Heart left ventricle (tissue), 16 donors: ENCODE results near the gene DUSP7. TPM values are rescaled to one million over a fixed set of nuclear protein-coding genes. Genes with fewer than 3 reads are reported as not detected.

Experiments used
- ATAC-seq, 4 donors: fragments of 200-7000 bp; cut with Tn5 transposase; one replicate each; pipeline ENCODE4 v1.9.1; 2020 to 2022; ENCODE audit warnings: moderate library complexity in 4 of 4, mild to moderate bottlenecking in 3 of 4, moderate number of reproducible peaks in 1 of 4
- DNase-seq, 5 donors: peaks; one replicate each; pipeline ENCODE4 v3.0.0-alpha.2; 2020
- H3K27ac ChIP-seq, 12 donors: fragments of 200-600 bp; sonication (generic) in 4 of 12; one replicate each; pipeline versions ENCODE4 v1.5.0 to v1.8.0; 2016 to 2022; ENCODE audit warnings: mild to moderate bottlenecking in 2 of 12
- H3K27me3 ChIP-seq, 9 donors: fragments of 200-600 bp; sonication (generic) in 2 of 9; one replicate each; pipeline versions ENCODE4 v1.5.1 to v1.8.0; 2016 to 2022; ENCODE audit warnings: mild to moderate bottlenecking in 3 of 9
- H3K36me3 ChIP-seq, 9 donors: fragments of 200-600 bp; sonication (generic) in 2 of 9; one replicate each; pipeline versions ENCODE4 v1.5.0 to v1.8.0; 2018 to 2022; ENCODE audit warnings: mild to moderate bottlenecking in 2 of 9
- H3K4me1 ChIP-seq, 12 donors: fragments of 200-600 bp; sonication (generic) in 4 of 12; one replicate each; pipeline versions ENCODE4 v1.5.0 to v1.8.0; 2016 to 2022; ENCODE audit warnings: mild to moderate bottlenecking in 3 of 12
- H3K4me3 ChIP-seq, 12 donors: fragments of 200-600 bp; sonication (generic) in 4 of 12; one replicate each; pipeline versions ENCODE4 v1.5.0 to v1.8.0; 2017 to 2022; ENCODE audit warnings: mild to moderate bottlenecking in 9 of 12, moderate library complexity in 4 of 12
- H3K9me3 ChIP-seq, 12 donors: fragments of 200-600 bp; sonication (generic) in 4 of 12; one replicate each; pipeline versions ENCODE4 v1.5.0 to v1.8.0; 2016 to 2022; ENCODE audit warnings: mild to moderate bottlenecking in 1 of 12
- POLR2A ChIP-seq, 2 donors: fragments of 450-650 bp; IDR thresholded peaks; one replicate each; pipeline ENCODE4 v1.6.1; 2017; ENCODE audit warnings: antibody characterized with exemption in 2 of 2, mild to moderate bottlenecking in 2 of 2, moderate library complexity in 2 of 2
- WGBS, 4 donors: extraction: QIAGEN DNeasy Blood & Tissue Kit in 2 of 4; methylation state at CpG; one replicate each; pipeline versions ENCODE4 v1.1.5 to v1.1.7; 2013 to 2018; 5-methylcytosine and 5-hydroxymethylcytosine counted together
- intact Hi-C, 10 donors: fragments of 100-400 bp; cut with DNase I; formaldehyde crosslinking; loops; one replicate each; pipeline versions ENCODE4 v1.11.1 to v1.14.2; 2022
- polyA plus RNA-seq, 2 donors: library from polyadenylated mRNA; stranded (reverse); fragments of 200-250 nt; gene quantifications; one replicate each; pipeline ENCODE4 v1.2.3, GENCODE V29; 2013
- total RNA-seq, 9 donors: library from RNA; depleted of rRNA in 2 of 9; stranded (reverse); fragments of >200 nt in 2 of 9; fragmentation: NEBNext Ultra II Directional in 3 of 9; extraction: Animal tissue kit (Norgen Biotek cat#: 25700) in 3 of 9; gene quantifications; one replicate each; pipeline versions ENCODE4 v1.1.0 to v1.2.4, GENCODE V29; 2016 to 2023
- TF ChIP-seq, protein P1 (sequence below), 12 donors: fragments of 200-600 bp; sonication (generic) in 4 of 12; IDR thresholded peaks; one replicate each; pipeline versions ENCODE4 v1.5.0 to v1.8.0; 2018 to 2022; ENCODE audit warnings: antibody characterized with exemption in 12 of 12, mild to moderate bottlenecking in 5 of 12
- donor health status: ischemic (EF 13 %, LVEDD 7.1; RV severe dilation, severe dysfunction).
- donor health status: healthy with polysubstance abuse.
- donor health status: DM: no; HTN: yes; CAD: no.
- donor health status: DM: no; HTN: no; CAD: no.
- donor health status: ischemic (EF 25% LVEDD 6.9; RV normal size, moderate dysfunction).
- donor health status: ischemic (EF 25% LVEDD 5.7; RV mildly dilated, moderate dysfunction).
- donor health status: healthy.
- donor health status: DM: yes; HTN: yes; CAD: no.
- donor health status: ischemic (EF 35%, LVEDD 5.7; RV mildly dilated, moderate dysfunction).
- donor health status: nonischemic (EF 11% LVEDD 7.7; RV severe dilation, severe dysfunction).
- donor health status: DM: yes; HTN: yes; CAD: no.
- donor health status: PGD.
- donor health status: ischemic (EF 29% LVEDD 5.4; RV normal size, mild dysfunction).
- donor health status: nonischemic (EF 23%, LVEDD 6.1; RV moderate dilation, normal function).

DUSP7 gene
- total and polyA plus RNA-seq, 11 donors, result 9.2 to 33.2 (median 20.7) TPM

DNA sequence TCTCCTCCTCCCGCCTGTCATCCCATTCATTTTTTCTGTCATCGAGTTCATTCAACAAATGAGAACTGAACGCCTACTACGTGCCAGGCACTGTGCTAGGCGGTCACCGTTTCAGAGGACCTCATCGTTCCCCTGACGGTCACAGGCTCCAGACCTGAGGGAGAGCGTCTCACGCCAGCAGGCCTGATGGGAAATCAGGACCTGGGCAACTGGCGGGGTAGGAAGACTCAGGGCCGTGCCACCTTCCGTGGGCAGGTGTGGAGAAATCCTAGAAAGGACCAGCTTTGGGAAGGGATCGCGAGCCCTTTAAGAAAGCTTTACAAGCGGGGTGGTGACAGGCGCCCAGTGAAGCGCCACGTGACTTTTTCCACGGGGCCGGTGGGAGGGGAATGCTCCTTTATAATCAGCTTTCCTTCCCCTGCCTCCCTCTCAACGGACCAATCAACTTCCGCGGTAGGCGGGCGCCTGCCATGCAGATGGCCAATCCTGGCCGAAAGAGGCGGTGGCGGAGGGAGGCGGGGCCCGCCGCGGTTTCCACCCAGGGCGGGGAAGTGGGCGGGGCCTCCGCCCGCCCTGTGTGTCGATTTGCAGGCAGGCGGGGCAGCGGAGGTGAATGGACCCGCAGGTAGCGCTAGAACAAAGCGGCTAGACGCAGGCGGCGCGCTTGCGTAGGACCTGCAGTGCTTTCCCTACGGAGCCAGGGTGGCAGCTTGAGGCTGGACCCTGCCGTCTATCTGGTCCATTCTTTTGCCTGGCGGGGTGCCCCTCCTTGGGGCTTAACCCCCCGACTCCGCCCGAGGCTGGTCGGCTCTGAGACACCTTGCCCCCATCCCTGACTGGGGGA is 819 bp upstream of the DUSP7 start:
- Histone ChIP-seq H3K27ac (peak overlapping the region; percentile 30 to 95 (median 90)), H3K4me3 (peak overlapping the region; percentile 36 to 96 (median 66)), H3K27me3 (no peaks in the 10 kb centered on the region), H3K9me3 (no peaks in the 10 kb centered on the region), H3K4me1 (peaks cover 12 to 55% (median 31%) of the 10 kb centered on the region in 12 donors), H3K36me3 (peaks cover 0 to 17% (median 10%) of the 10 kb centered on the region in 9 donors)
- DNase-seq (peak; percentile 99 to 100 (median 100)), ATAC-seq (peak; percentile 87 to 94 (median 90))
- intact Hi-C loops, result loop anchor here in 6 of 10 donors (1.0 to 5.0 kb wide), 4 partner anchors 50 to 65 kb away; no protein-coding TSS in a partner anchor
- TF ChIP-seq, protein P1, sequence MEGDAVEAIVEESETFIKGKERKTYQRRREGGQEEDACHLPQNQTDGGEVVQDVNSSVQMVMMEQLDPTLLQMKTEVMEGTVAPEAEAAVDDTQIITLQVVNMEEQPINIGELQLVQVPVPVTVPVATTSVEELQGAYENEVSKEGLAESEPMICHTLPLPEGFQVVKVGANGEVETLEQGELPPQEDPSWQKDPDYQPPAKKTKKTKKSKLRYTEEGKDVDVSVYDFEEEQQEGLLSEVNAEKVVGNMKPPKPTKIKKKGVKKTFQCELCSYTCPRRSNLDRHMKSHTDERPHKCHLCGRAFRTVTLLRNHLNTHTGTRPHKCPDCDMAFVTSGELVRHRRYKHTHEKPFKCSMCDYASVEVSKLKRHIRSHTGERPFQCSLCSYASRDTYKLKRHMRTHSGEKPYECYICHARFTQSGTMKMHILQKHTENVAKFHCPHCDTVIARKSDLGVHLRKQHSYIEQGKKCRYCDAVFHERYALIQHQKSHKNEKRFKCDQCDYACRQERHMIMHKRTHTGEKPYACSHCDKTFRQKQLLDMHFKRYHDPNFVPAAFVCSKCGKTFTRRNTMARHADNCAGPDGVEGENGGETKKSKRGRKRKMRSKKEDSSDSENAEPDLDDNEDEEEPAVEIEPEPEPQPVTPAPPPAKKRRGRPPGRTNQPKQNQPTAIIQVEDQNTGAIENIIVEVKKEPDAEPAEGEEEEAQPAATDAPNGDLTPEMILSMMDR (IDR thresholded peaks at IDR 0.05), result peak in 3 of 12 donors; percentile 10 to 28 (median 17)
- peak in 1 of 2 donors; percentile 68 for TF ChIP-seq POLR2A (IDR thresholded peaks at IDR 0.05)
- WGBS, 4 donors, result 1% methylated on average over 18 to 55 of the region's 55 CpGs

DNA sequence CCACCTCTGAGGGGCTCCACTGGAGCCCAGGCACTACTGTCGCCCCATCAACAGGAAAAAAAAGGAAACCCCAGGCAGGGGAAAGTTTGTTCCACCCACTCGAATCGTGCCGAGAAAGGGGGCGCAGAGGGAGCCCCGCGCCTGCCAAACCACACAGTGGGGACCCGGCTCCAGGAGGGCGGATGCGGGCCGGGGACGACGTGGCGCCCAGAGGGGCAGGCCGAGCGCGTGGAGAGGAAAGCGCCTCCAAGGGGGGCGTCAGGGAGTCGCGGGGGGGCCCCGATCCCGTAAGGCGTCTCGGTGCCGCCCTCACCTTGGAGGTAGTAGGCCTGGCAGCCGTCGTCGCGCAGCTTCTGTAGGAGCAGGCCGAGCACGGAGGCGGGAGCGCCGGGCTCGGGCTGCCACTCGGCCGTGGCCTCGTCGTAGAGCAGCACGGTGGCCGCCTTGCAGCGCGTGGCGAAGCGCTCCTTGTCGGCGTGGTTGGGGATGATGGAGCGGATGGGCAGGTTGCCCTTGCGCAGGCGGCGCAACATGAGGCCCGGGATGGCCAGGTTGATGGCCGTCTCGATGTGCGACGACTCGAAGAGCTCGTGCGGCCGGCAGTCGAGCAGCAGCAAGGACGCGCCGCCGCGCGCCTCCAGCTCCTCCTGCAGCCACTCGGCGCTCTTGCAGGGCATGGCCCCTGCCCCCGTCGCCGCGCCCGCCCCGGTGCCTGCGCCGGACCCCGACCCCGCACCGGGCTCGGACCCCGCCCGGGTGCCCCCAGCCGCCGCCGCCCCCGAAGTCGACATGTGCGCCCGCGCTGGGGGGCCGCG is 627 bp downstream of the DUSP7 start:
- 0 to 1% (median 0%) methylated on average over 36 to 94 of the region's 94 CpGs for WGBS, 4 donors
- ATAC-seq, result no peak

DNA sequence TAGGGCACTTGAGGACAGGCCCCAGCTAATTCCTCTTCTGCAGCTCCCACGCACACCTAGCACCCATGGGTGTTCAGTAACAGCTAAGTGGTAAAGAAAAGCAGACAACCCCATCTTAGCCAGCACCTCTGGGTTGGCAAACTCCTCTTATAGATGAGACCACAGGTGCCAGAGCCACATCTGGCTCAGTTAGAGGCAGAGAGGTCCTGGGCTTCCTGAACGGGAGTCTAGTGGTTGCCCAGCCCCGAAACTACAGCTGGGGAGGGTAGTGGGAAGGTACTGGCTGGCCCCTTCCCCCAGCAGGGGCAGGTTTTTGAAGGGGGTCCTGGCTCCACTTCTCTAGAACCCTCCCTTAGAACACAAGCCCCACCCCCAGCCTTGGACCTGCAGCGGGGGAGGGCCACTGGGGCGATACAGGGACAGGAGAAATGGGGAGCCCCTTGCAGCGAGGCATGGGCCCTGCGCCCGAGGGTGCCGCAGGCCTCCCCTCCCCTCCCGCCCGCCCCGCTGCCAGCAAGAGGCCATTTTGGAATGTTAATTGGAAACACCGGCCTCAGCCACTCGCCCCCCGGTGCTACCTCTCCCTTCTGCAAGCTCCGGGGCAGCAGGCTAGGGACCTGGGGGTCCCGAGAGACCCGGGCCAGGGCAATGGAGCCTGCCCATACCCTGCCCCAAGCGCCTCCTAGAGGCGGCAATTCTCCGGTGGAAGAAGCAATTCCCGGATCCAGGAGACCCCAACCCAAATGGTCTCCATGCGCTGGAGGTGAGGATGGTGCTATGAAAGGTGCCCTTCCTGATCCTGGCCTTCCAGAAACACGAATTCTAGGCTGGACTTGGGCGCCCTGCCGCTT is 1.5 kb downstream of the DUSP7 start:
- Histone ChIP-seq H3K4me1 (peaks cover 19 to 71% (median 54%) of the 10 kb centered on the region in 12 donors), H3K27me3 (no peaks in the 10 kb centered on the region), H3K36me3 (peaks cover 3 to 40% (median 33%) of the 10 kb centered on the region in 9 donors), H3K27ac (peak overlapping the region; percentile 82 to 97 (median 94)), H3K9me3 (no peaks in the 10 kb centered on the region), H3K4me3 (peak overlapping the region; percentile 66 to 96 (median 88))
- DNase-seq (no peak), ATAC-seq (no peak)
- TF ChIP-seq POLR2A (IDR thresholded peaks at IDR 0.05), result no peak
- TF ChIP-seq, protein P1 (IDR thresholded peaks at IDR 0.05), result peak in 11 of 12 donors; percentile 4 to 51 (median 27)
- WGBS, 4 donors, result 1 to 6% (median 4%) methylated on average over 10 to 26 of the region's 26 CpGs
- intact Hi-C loops, result loop anchor here in 9 of 10 donors (1.0 to 5.0 kb wide), 10 partner anchors 38 to 88 kb away; no protein-coding TSS in a partner anchor

More for the DNA sequence above, 627 bp downstream of the DUSP7 start:
- Histone ChIP-seq H3K27me3 (no peaks in the 10 kb centered on the region), H3K36me3 (peaks cover 0 to 32% (median 25%) of the 10 kb centered on the region in 9 donors), H3K27ac (peak overlapping the region; percentile 82 to 97 (median 94)), H3K4me3 (peak overlapping the region; percentile 66 to 96 (median 88)), H3K4me1 (peaks cover 19 to 64% (median 46%) of the 10 kb centered on the region in 12 donors), H3K9me3 (no peaks in the 10 kb centered on the region)
- DNase-seq, result peak in 4 of 5 donors; percentile 58 to 70 (median 60)
- intact Hi-C loops, result loop anchor here in 8 of 10 donors (1.0 to 5.0 kb wide), 8 partner anchors 49 to 87 kb away; no protein-coding TSS in a partner anchor
- peak in 1 of 2 donors; percentile 14 for TF ChIP-seq POLR2A (IDR thresholded peaks at IDR 0.05)
- TF ChIP-seq, protein P1 (IDR thresholded peaks at IDR 0.05), result peak in 7 of 12 donors; percentile 5 to 47 (median 34)
